Urinary bladder (tissue), 4 donors: ENCODE measurements around the gene KEL. TPM values are rescaled to one million over a fixed set of nuclear protein-coding genes. Genes with fewer than 3 reads are reported as not detected.

ENCODE experiments used
- DNase-seq: peaks from one replicate; pipeline ENCODE4 v3.0.0-alpha.2; 2015; ENCODE audit errors: extremely low spot score
- H3K27ac ChIP-seq: one replicate; pipeline ENCODE4 v1.5.1; 2013; ENCODE audit warnings: low read depth, mild to moderate bottlenecking, moderate library complexity
- H3K36me3 ChIP-seq: one replicate; pipeline ENCODE4 v1.6.1; 2013; ENCODE audit warnings: mild to moderate bottlenecking, moderate library complexity; ENCODE audit not compliant: insufficient read depth
- H3K4me1 ChIP-seq: one replicate; pipeline ENCODE4 v1.6.1; 2013; ENCODE audit warnings: mild to moderate bottlenecking, moderate library complexity; ENCODE audit not compliant: insufficient read depth
- H3K4me3 ChIP-seq: one replicate; pipeline ENCODE4 v1.5.1; 2013; ENCODE audit warnings: low read depth, low read length
- WGBS: extraction: QIAGEN DNeasy Blood & Tissue Kit; methylation state at CpG from one replicate; pipeline ENCODE4 v1.1.7; 2013; 5-methylcytosine and 5-hydroxymethylcytosine counted together
- polyA plus RNA-seq: library from polyadenylated mRNA; stranded (reverse); fragments of 200-250 nt; gene quantifications from one replicate; pipeline ENCODE4 v1.2.3, GENCODE V29; 2013
- total RNA-seq: library from RNA; depleted of rRNA; stranded (reverse); fragments of >200 nt; gene quantifications from one replicate; pipeline ENCODE4 v1.2.3, GENCODE V29; 2014
- donor health status: healthy with polysubstance abuse.
- donor health status: healthy.

Gene KEL
- total and polyA plus RNA-seq, 2 donors, result 0.16 to 0.18 TPM

GRCh38 chr7:142908921-142909890 is 53.0 kb downstream of the KEL start:
- Histone ChIP-seq H3K27ac (no peak overlapping the region), H3K4me1 (peaks cover 1% of the 10 kb centered on the region), H3K4me3 (no peak overlapping the region), H3K36me3 (no peaks in the 10 kb centered on the region)
- WGBS, result 73% methylated on average over 21 of the region's 21 CpGs
- DNase-seq, result no peak

- DNase-seq, result no peak
- no peak overlapping the region for H3K27ac ChIP-seq
- no peaks in the 10 kb centered on the region for H3K4me1 ChIP-seq
- H3K36me3 ChIP-seq, result no peaks in the 10 kb centered on the region
- no peak overlapping the region for H3K4me3 ChIP-seq
- WGBS, result 86% methylated on average over 11 of the region's 11 CpGs
Measured at GRCh38 chr7:142908290-142908689, 53.9 kb downstream of the KEL start.

DNA sequence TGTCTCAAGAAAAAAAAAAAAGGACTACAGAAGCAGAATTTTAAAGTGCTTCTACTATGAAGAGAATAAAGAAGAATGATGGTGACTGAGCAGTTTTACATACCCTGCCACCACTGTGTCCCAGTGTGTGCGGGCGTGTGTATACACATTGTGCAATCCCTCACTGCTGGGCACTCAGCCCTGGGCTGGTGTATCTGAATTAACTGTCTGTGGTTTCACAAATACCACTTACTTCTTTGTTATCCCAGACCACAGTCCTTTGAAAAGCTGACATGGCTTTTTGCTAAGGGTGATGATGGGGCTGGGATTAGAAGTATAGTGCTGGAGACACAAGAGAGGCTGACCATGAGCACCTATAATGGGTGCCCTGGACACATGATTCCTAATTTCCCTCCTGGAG is 55.5 kb downstream of the KEL start:
- WGBS, result 74% methylated on average over 2 of the region's 2 CpGs
- H3K4me3 ChIP-seq, result no peak overlapping the region
- H3K4me1 ChIP-seq, result no peaks in the 10 kb centered on the region
- no peaks in the 10 kb centered on the region for H3K36me3 ChIP-seq
- DNase-seq, result no peak
- H3K27ac ChIP-seq, result no peak overlapping the region

DNA sequence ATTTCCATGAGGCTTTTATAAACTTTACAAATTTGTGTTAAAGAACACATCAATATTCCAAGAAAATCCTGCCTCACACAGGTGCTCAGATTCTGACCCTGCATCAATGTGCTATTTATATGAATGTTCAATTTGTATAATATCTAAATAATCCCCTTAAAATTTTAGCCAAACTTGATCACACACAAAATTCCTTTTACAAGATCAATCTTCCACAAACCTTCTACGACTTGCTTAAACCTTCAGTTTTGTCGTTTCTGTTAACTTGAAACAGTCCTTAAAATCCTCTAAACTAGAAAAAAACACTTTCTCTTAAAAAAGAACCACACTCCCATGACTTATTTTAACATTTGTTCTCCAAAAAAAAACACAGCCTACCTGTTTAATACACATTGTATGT is 56.4 kb downstream of the KEL start:
- H3K4me3 ChIP-seq, result no peak overlapping the region
- no peak for DNase-seq
- WGBS, result 79% methylated on average over 2 of the region's 2 CpGs
- H3K4me1 ChIP-seq, result no peaks in the 10 kb centered on the region
- no peaks in the 10 kb centered on the region for H3K36me3 ChIP-seq
- no peak overlapping the region for H3K27ac ChIP-seq

- Histone ChIP-seq H3K36me3 (no peaks in the 10 kb centered on the region), H3K4me3 (no peak overlapping the region), H3K27ac (no peak overlapping the region), H3K4me1 (no peaks in the 10 kb centered on the region)
- no peak for DNase-seq
Measured at GRCh38 chr7:142904128-142904527, 58.0 kb downstream of the KEL start.

DNA sequence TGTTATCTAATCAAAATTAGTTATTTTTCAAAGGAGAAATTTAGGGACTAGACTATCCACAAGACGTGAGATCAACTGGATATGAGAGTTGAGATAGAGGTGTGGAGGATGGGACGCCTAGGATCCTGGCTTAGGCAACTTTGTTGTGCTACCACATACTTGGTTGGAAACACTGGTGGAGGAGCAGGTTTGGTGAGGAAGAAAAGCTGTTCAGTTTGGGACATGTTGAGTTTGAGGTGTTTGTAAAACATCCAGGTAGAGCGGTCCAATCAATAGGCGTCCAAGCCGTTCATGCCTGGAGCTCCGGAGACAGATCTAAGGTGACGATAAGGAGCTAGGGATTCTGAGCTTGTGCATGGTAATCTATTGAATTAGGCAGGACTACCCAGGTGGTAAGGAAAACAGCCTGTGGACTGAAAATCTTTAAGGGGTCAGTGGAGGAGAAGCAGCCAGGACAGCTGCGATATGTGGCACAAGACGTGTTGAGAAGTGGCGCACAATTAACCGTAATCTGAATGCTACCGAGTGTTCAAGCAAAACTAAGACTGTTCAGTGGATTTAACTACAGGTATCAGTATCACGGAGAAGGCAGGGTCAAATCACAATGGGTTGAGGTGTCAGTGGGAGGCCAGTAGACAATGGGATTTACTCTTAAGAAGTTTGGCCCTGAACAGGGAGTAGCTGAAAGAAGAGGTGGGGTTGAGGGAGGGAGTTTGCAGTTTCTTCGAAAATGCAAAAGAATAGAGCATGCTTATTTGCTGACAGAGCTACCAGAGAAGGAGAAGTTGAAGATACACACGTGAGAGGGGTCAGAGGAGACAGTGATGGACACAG is 60.5 kb downstream of the KEL start:
- DNase-seq, result no peak
- Histone ChIP-seq H3K36me3 (no peaks in the 10 kb centered on the region), H3K4me3 (no peak overlapping the region), H3K27ac (no peak overlapping the region), H3K4me1 (no peaks in the 10 kb centered on the region)
- 78% methylated on average over 15 of the region's 15 CpGs for WGBS

- H3K36me3 ChIP-seq, result no peaks in the 10 kb centered on the region
- no peak for DNase-seq
- H3K4me1 ChIP-seq, result no peaks in the 10 kb centered on the region
- H3K4me3 ChIP-seq, result no peak overlapping the region
- WGBS, result 23% methylated on average over 3 of the region's 3 CpGs
- H3K27ac ChIP-seq, result no peak overlapping the region
Measured at GRCh38 chr7:142899661-142900060, 62.5 kb downstream of the KEL start.

GRCh38 chr7:142898377-142899170 is 63.6 kb downstream of the KEL start:
- H3K27ac ChIP-seq, result no peak overlapping the region
- no peak overlapping the region for H3K4me3 ChIP-seq
- no peaks in the 10 kb centered on the region for H3K4me1 ChIP-seq
- WGBS, result 64% methylated on average over 3 of the region's 3 CpGs
- no peaks in the 10 kb centered on the region for H3K36me3 ChIP-seq
- no peak for DNase-seq

- Histone ChIP-seq H3K27ac (no peak overlapping the region), H3K4me1 (no peaks in the 10 kb centered on the region), H3K36me3 (no peaks in the 10 kb centered on the region), H3K4me3 (no peak overlapping the region)
- no peak for DNase-seq
- WGBS, result 90% methylated on average over 7 of the region's 7 CpGs
Measured at GRCh38 chr7:142897691-142898090, 64.5 kb downstream of the KEL start.

DNA sequence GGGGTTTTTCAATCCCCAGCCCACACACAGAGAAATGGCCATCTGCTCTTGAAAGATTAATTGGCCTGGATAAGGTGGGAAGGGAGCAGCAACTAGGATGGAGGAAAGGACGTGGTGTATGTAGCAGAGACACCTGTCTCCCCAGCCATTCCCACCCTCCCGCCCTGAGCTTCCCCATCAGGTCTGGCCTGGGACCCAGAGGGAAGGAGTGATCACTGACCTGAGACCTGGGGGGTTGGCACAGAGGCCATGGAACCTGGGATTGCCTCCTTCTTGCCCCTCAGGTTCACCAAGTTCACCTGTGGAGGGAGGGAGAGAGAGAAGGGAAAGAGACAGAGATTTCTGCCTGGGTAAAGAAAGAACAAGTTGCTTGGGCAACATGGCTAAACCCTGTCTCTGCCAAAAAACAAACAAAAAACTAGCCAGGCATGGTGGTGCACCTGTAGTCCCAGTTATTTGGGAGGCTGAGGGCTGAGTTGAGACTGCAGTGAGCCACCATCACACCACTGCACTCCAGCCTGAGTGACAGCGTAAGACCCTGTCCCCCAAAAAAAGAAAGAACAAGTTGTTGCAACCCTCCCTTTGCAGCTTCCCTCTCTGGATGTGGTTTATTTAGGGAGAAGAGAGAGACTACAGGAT is 65.3 kb downstream of the KEL start:
- Histone ChIP-seq H3K36me3 (no peaks in the 10 kb centered on the region), H3K4me1 (no peaks in the 10 kb centered on the region), H3K27ac (no peak overlapping the region), H3K4me3 (no peak overlapping the region)
- WGBS, result 81% methylated on average over 3 of the region's 3 CpGs
- DNase-seq, result no peak

DNA sequence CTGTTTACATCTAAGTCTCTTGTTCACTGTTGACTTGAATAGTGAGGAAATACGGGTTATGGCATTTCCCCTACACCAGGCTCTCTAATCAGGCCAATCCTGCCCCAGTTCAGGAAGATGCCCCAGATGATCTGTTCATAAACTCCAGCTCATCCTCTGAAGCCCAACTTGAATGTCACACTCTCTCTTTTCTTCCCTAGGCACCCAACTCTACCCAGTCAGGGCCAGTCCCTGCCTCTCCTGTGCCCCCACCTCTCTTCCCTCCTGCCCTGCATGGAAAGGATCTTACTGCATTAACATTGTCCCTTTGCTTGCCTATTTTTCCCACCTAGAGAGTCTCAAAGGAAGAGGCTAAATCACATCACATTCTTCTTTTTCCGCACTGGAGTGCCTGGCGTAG is 66.0 kb downstream of the KEL start:
- Histone ChIP-seq H3K4me3 (no peak overlapping the region), H3K36me3 (no peaks in the 10 kb centered on the region), H3K27ac (no peak overlapping the region), H3K4me1 (no peaks in the 10 kb centered on the region)
- no peak for DNase-seq
- 83% methylated on average over 3 of the region's 3 CpGs for WGBS

- 26% methylated on average over 6 of the region's 6 CpGs for WGBS
- Histone ChIP-seq H3K4me1 (no peaks in the 10 kb centered on the region), H3K4me3 (no peak overlapping the region), H3K36me3 (no peaks in the 10 kb centered on the region), H3K27ac (no peak overlapping the region)
- no peak for DNase-seq
Measured at GRCh38 chr7:142894985-142895593, 67.1 kb downstream of the KEL start.
